GM19193 (cell line): Measurements from ENCODE around the gene KLF9.

Experiments
- POLR2A ChIP-seq: IDR thresholded peaks from 4 replicates; pipeline ENCODE4 v1.6.1; 2011; ENCODE audit not compliant: insufficient read depth, insufficient read length; ENCODE audit errors: extremely low read depth

Gene KLF9

GRCh38 chr9:70413799-70414775 lies at the start of gene KLF9:
Gene KLF9, minus strand, starts transcription at chr9:70414657. Its CDS starts 1,294 bp downstream, at chr9:70413363.
- TF ChIP-seq POLR2A = peak; percentile 48

GRCh38 chr9:70463877-70464276 lies 49.4 kb upstream of the KLF9 start:
- TF ChIP-seq POLR2A = no peak

GRCh38 chr9:70462300-70462699 lies 47.8 kb upstream of the KLF9 start:
- TF ChIP-seq POLR2A = no peak

- TF ChIP-seq POLR2A = no peak
Measured at GRCh38 chr9:70457235-70457634, 42.8 kb upstream of the KLF9 start.

- no peak for TF ChIP-seq POLR2A
Measured at GRCh38 chr9:70455993-70456704, 41.7 kb upstream of the KLF9 start.

- no peak for TF ChIP-seq POLR2A
Measured at GRCh38 chr9:70452365-70452764, 37.9 kb upstream of the KLF9 start.

- TF ChIP-seq POLR2A = no peak
Measured at GRCh38 chr9:70451765-70452164, 37.3 kb upstream of the KLF9 start.

GRCh38 chr9:70450738-70451137 lies 36.3 kb upstream of the KLF9 start:
- TF ChIP-seq POLR2A = no peak

- no peak for TF ChIP-seq POLR2A
Measured at GRCh38 chr9:70449461-70449860, 35.0 kb upstream of the KLF9 start.

- no peak for TF ChIP-seq POLR2A
Measured at GRCh38 chr9:70448919-70449318, 34.5 kb upstream of the KLF9 start.

GRCh38 chr9:70444904-70445303 lies 30.4 kb upstream of the KLF9 start:
- no peak for TF ChIP-seq POLR2A

GRCh38 chr9:70442328-70442848 lies 27.9 kb upstream of the KLF9 start:
- no peak for TF ChIP-seq POLR2A

GRCh38 chr9:70441622-70442021 lies 27.2 kb upstream of the KLF9 start:
- no peak for TF ChIP-seq POLR2A

GRCh38 chr9:70439991-70440706 lies 25.7 kb upstream of the KLF9 start:
- TF ChIP-seq POLR2A = no peak

- no peak for TF ChIP-seq POLR2A
Measured at GRCh38 chr9:70438341-70438928, 24.0 kb upstream of the KLF9 start.

- no peak for TF ChIP-seq POLR2A
Measured at GRCh38 chr9:70435948-70436347, 21.5 kb upstream of the KLF9 start.
